Endothelial cell of umbilical vein (primary cell): ENCODE measurements around the gene KREMEN1. TPM values are rescaled to one million over a fixed set of nuclear protein-coding genes. Genes with fewer than 3 reads are reported as not detected.

Experiments
- BruUV-seq: library from RNA; stranded (reverse); fragments of 400-500 nt; replicated peaks from 2 replicates; lab custom pipeline; 2021; lab: Mats Ljungman, UMichigan
- CTCF ChIA-PET: fragments of 300-600, 350-600 bp; sonication (Branson Sonifier 250); formaldehyde crosslinking; loops from one replicate; lab custom pipeline; 2021; ENCODE audit warnings: antibody characterized with exemption, inconsistent platforms; lab: Charles Lee
- POLR2A ChIA-PET: fragments of 300-600, 350-600 bp; sonication (Branson Sonifier 250); formaldehyde crosslinking; loops from one replicate; lab custom pipeline; 2021; ENCODE audit warnings: antibody characterized with exemption, inconsistent platforms; lab: Charles Lee
- DNase-seq: peaks from one replicate; pipeline ENCODE4 v3.0.0-alpha.2; 2011; ENCODE audit warnings: low read depth, low spot score
- FAIRE-seq: peaks from 2 replicates; lab custom pipeline; 2011; peaks lifted over from hg19 to GRCh38; lab: Jason Lieb, UNC
- H2AFZ ChIP-seq: 2 replicates; pipeline ENCODE4 v1.6.0; 2012; ENCODE audit warnings: low read depth, low read length, control low read depth, inconsistent platforms
- H3K27ac ChIP-seq: 2 replicates; pipeline ENCODE4 v1.5.1; 2011; ENCODE audit warnings: low read depth, mild to moderate bottlenecking, control low read depth, low read length, moderate library complexity; ENCODE audit not compliant: insufficient read depth
- H3K27me3 ChIP-seq, 2 experiments: 2 replicates each; pipeline versions ENCODE4 v1.6.0 to v1.6.1; 2011; ENCODE audit warnings: low read length in 2 of 2, mixed read lengths in 1 of 2; ENCODE audit not compliant: control insufficient read depth in 2 of 2, insufficient read depth in 2 of 2
- H3K36me3 ChIP-seq, 2 experiments: 2 replicates in 1 of 2; 3 replicates in 1 of 2; pipeline ENCODE4 v1.5.1; 2011; ENCODE audit warnings: low read length in 2 of 2, mild to moderate bottlenecking in 1 of 2, moderate library complexity in 1 of 2; ENCODE audit not compliant: control insufficient read depth in 2 of 2, insufficient read depth in 2 of 2; ENCODE audit errors: extremely low read depth in 1 of 2
- H3K4me1 ChIP-seq: 3 replicates; pipeline ENCODE4 v1.5.1; 2011; ENCODE audit warnings: mild to moderate bottlenecking, low read length; ENCODE audit not compliant: control insufficient read depth, insufficient read depth; ENCODE audit errors: extremely low read depth
- H3K4me2 ChIP-seq: 2 replicates; pipeline ENCODE4 v1.6.1; 2011; ENCODE audit warnings: low read length, control low read depth, mixed read lengths; ENCODE audit not compliant: insufficient read depth
- H3K4me3 ChIP-seq, 3 experiments: fragments of 200-600 bp in 1 of 3; sonication (generic), shearing (Covaris generic) in 1 of 3; replicated peaks in 1 of 3; 2 replicates each; pipeline ENCODE4 v1.5.1; 2011 to 2016; ENCODE audit warnings: control low read depth in 3 of 3, low read length in 3 of 3, mild to moderate bottlenecking in 2 of 3, inconsistent platforms in 1 of 3, low read depth in 1 of 3, moderate library complexity in 1 of 3; ENCODE audit not compliant: insufficient read depth in 1 of 3
- H3K79me2 ChIP-seq: 2 replicates; pipeline ENCODE4 v1.6.0; 2012; ENCODE audit warnings: low read length, inconsistent platforms; ENCODE audit not compliant: control insufficient read depth, insufficient read depth
- H3K9ac ChIP-seq: replicated peaks from 2 replicates; pipeline ENCODE3; 2011; ENCODE audit warnings: low read length, control low read depth; ENCODE audit not compliant: insufficient read depth; ENCODE audit errors: extremely low read depth
- H3K9me1 ChIP-seq: replicated peaks from 3 replicates; pipeline ENCODE4 v1.6.0; 2011; ENCODE audit warnings: mild to moderate bottlenecking, low read length; ENCODE audit not compliant: control insufficient read depth, insufficient read depth; ENCODE audit errors: extremely low read depth
- H3K9me3 ChIP-seq: replicated peaks from 2 replicates; pipeline ENCODE4 v1.5.1; 2012; ENCODE audit warnings: low read length, inconsistent platforms; ENCODE audit not compliant: control insufficient read depth, insufficient read depth
- H4K20me1 ChIP-seq: replicated peaks from 2 replicates; pipeline ENCODE3; 2011; ENCODE audit warnings: mild to moderate bottlenecking, low read length; ENCODE audit not compliant: control insufficient read depth, insufficient read depth; ENCODE audit errors: extremely low read depth
- EZH2 ChIP-seq: IDR thresholded peaks from 2 replicates; pipeline ENCODE4 v1.6.1; 2012; ENCODE audit warnings: borderline replicate concordance, low read depth, mild to moderate bottlenecking, moderate library complexity, low read length, inconsistent platforms; ENCODE audit not compliant: severe bottlenecking
- FOS ChIP-seq: IDR thresholded peaks from 2 replicates; pipeline ENCODE4 v1.6.1; 2011; ENCODE audit warnings: mild to moderate bottlenecking, low read length, moderate library complexity, borderline replicate concordance; ENCODE audit not compliant: insufficient read depth
- GATA2 ChIP-seq: IDR thresholded peaks from 2 replicates; pipeline ENCODE4 v1.7.0; 2011; ENCODE audit warnings: low read depth, mild to moderate bottlenecking, moderate library complexity, mixed read lengths, low read length; ENCODE audit not compliant: insufficient read length, insufficient read depth
- JUN ChIP-seq: IDR thresholded peaks from 2 replicates; pipeline ENCODE4 v1.6.1; 2011; ENCODE audit warnings: borderline replicate concordance, low read depth; ENCODE audit not compliant: insufficient read length, insufficient read depth
- MAX ChIP-seq: IDR thresholded peaks from 2 replicates; pipeline ENCODE4 v1.6.1; 2011; ENCODE audit not compliant: insufficient read depth, insufficient read length
- MYC ChIP-seq: IDR thresholded peaks from one replicate; pipeline ENCODE4 v1.6.1; 2011; ENCODE audit warnings: mild to moderate bottlenecking, low read depth, low read length
- POLR2A ChIP-seq: IDR thresholded peaks from 2 replicates; pipeline ENCODE4 v1.6.1; 2012; ENCODE audit warnings: low read depth, mild to moderate bottlenecking, control low read depth, low read length
- POLR2AphosphoS5 ChIP-seq: IDR thresholded peaks from 2 replicates; pipeline ENCODE4 v1.6.1; 2012; ENCODE audit warnings: low read depth, mild to moderate bottlenecking, control low read depth, low read length, moderate library complexity; ENCODE audit not compliant: insufficient read depth
- dilution Hi-C: fragments of 300-500 bp; cut with MboI; formaldehyde crosslinking; loops from one replicate; pipeline ENCODE4 v1.15.0; 2019; ENCODE audit warnings: low sequenced_read_pairs; ENCODE audit not compliant: extremely low pct_ligation_motif_present
- intact Hi-C: fragments of 100-400 bp; cut with micrococcal nuclease; formaldehyde crosslinking; loops from one replicate; pipeline ENCODE4 v1.10.0; 2022
- polyA plus RNA-seq, 4 experiments: library from polyadenylated mRNA; depleted of rRNA in 3 of 4; stranded (reverse) in 3 of 4; unstranded in 1 of 4; fragments of >200 nt; gene quantifications; 2 replicates each; pipeline versions ENCODE4 v1.2.1 to v1.2.3, GENCODE V29; 2011 to 2012; ENCODE audit warnings: missing spikeins in 1 of 4
- total RNA-seq: library from RNA; stranded (reverse); gene quantifications from 2 replicates; pipeline ENCODE4 v1.2.3, GENCODE V29; 2021
- TF ChIP-seq, protein P1 (sequence below), 2 donors: IDR thresholded peaks; 1 replicate in 1 of 2; 2 replicates in 1 of 2; pipeline ENCODE4 v1.5.1; 2011; ENCODE audit warnings: low read length in 2 of 2, mild to moderate bottlenecking in 2 of 2, moderate library complexity in 2 of 2, control low read depth in 1 of 2, inconsistent platforms in 1 of 2, low read depth in 1 of 2; ENCODE audit not compliant: insufficient read depth in 1 of 2; ENCODE audit errors: extremely low read depth in 1 of 2

Gene KREMEN1
- total and polyA plus RNA-seq, 2 donors (not counting 3 experiments of a cell fraction or from before 2014, with no cell fraction given) = 0.58 to 1.1 TPM

DNA sequence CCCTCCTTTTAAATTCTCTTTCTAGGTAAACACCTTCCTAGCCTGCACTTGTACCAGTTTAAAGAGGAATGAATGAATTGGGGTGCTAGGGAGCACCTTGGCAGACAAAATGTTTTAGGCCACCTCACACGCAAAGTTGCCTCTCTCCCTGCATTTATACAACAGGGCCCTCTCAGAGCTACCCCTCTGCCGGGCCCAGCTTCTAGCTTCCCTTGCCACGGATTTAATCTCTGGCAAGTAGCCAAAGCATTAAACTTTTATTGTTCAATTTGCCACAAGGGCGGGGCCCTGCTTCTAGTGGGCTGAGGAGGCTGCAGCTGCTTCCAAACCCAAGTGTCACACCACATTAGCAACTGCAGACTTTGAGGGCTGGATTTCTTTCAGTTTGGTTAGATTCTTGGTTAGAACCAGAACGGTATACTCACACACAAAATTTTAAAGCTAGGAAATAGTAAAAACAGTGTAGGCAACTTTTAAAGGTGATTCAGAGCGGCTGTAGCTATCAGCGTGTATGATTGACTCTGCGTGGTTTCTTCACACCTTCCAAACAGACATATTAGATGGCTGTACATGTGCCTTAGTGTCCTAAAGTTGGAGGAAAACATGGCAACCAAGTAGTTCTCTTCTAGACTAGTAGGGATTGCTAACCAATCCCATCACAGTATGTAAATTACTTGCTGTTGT lies 6.5 kb downstream of the KREMEN1 start:
- H3K9ac ChIP-seq = no peak overlapping the region
- intact Hi-C loops = no loop called here
- no peak overlapping the region for H3K4me2 ChIP-seq
- H3K79me2 ChIP-seq = no peaks in the 10 kb centered on the region
- no peaks in the 10 kb centered on the region for H3K36me3 ChIP-seq
- POLR2A ChIA-PET = no interaction called here
- H3K9me3 ChIP-seq = no peaks in the 10 kb centered on the region
- no peaks in the 10 kb centered on the region for H3K9me1 ChIP-seq
- DNase-seq (no peak), FAIRE-seq (no peak)
- no peak overlapping the region for H2AFZ ChIP-seq
- H4K20me1 ChIP-seq = no peaks in the 10 kb centered on the region
- BruUV-seq = no TSS peak
- H3K4me3 ChIP-seq = no peak overlapping the region
- no peak for TF ChIP-seq MYC
- TF ChIP-seq POLR2AphosphoS5 = no peak
- no peak for TF ChIP-seq JUN
- no peak for TF ChIP-seq FOS
- no peak overlapping the region for H3K27ac ChIP-seq
- dilution Hi-C loops = no loop called here
- CTCF ChIA-PET = interaction anchor here (1.0 kb wide), 1 partner anchor 166 kb away, joined by 3 read pairs; no protein-coding TSS in a partner anchor
- H3K4me1 ChIP-seq = no peaks in the 10 kb centered on the region
- peaks cover 14 to 20% of the 10 kb centered on the region in 2 experiments for H3K27me3 ChIP-seq

DNA sequence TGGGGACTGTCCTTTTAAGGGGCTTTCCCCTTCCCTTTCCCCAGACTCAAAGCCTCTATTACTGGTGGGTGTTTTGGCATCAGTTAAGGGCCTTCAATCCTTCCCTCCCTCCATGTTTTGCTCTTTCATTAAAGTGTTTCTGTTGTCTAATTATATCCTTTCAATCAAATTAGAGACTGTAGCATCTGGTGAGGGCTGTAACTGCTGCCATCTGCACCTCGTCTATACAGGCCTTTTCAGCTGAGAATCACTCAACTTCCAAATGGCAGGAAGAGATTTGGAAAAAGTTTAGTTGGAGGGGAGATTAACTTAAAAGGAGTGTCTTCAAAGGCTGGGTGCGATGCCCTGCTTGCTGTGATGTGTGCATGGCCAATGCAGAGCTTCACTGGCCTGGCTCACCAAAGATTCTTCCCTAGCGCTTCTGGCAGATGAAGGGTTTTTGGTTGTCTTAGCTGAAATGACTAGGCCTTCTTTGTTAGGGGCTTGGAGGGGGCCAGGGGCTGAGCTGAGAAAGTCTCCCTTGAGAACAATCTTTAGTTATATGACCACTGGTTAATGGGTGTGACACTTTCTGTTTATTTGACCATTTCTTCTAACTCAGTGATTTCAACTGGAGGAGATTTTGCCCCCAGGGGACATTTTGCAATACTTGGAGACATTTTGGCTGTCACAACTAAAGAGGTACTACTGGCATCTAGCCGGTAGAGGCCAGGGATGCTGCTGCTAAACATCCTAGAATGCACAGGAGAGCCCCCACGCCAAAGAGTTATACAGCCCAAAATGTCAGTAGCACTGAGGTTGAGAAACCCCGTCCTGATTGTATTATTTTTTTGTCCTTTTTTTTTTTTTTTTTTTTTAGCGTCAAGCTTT lies 7.5 kb downstream of the KREMEN1 start:
- Histone ChIP-seq H3K4me3 (no peak overlapping the region), H3K27me3 (peaks cover 4 to 10% of the 10 kb centered on the region in 2 experiments), H3K79me2 (no peaks in the 10 kb centered on the region), H3K27ac (no peak overlapping the region), H2AFZ (no peak overlapping the region), H3K4me1 (no peaks in the 10 kb centered on the region), H4K20me1 (no peaks in the 10 kb centered on the region), H3K9me3 (no peaks in the 10 kb centered on the region), H3K9me1 (no peaks in the 10 kb centered on the region), H3K9ac (no peak overlapping the region), H3K4me2 (no peak overlapping the region), H3K36me3 (no peaks in the 10 kb centered on the region)
- ChIA-PET POLR2A (no interaction called here), CTCF (no interaction called here)
- FAIRE-seq (no peak), DNase-seq (no peak)
- dilution Hi-C loops = no loop called here
- intact Hi-C loops = no loop called here
- no peak for TF ChIP-seq JUN
- TF ChIP-seq MAX = no peak
- TF ChIP-seq EZH2 = no peak
- TF ChIP-seq GATA2 = no peak
- no peak for TF ChIP-seq MYC
- no peak for TF ChIP-seq POLR2AphosphoS5
- TF ChIP-seq FOS = no peak
- TF ChIP-seq, protein P1, sequence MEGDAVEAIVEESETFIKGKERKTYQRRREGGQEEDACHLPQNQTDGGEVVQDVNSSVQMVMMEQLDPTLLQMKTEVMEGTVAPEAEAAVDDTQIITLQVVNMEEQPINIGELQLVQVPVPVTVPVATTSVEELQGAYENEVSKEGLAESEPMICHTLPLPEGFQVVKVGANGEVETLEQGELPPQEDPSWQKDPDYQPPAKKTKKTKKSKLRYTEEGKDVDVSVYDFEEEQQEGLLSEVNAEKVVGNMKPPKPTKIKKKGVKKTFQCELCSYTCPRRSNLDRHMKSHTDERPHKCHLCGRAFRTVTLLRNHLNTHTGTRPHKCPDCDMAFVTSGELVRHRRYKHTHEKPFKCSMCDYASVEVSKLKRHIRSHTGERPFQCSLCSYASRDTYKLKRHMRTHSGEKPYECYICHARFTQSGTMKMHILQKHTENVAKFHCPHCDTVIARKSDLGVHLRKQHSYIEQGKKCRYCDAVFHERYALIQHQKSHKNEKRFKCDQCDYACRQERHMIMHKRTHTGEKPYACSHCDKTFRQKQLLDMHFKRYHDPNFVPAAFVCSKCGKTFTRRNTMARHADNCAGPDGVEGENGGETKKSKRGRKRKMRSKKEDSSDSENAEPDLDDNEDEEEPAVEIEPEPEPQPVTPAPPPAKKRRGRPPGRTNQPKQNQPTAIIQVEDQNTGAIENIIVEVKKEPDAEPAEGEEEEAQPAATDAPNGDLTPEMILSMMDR (IDR thresholded peaks at IDR 0.05; ENCODE audit: extremely low read depth in 1 of 2, insufficient read depth in 1 of 2, low read depth in 1 of 2, low read length in 2 of 2) = no peak
- TF ChIP-seq POLR2A = no peak
- BruUV-seq = no TSS peak
